Measurements from ENCODE around the gene SLC51B.
"Not testable (repeated sequence)": the region's sequence is repeated elsewhere in the genome, so short reads cannot be mapped to it uniquely, and the experiment has no call there.

The SLC51B gene

DNA sequence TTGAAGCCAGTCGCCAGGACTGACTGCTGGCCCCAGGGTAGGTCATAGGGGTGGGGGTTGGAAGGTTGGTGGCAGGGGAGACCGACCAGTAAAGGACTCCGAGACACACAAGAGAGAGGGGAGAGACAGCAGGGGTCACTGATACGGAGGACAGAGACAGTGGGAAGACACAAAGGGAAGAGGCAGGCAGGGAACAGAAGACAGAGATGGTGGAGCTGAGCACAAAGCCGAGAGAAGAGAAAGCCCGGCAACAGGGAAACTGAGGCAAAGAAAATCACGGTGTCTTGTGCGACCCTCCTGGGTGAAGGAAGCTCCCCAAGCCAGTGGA lies 22.1 kb downstream of the SLC51B start:
- no peak for DNase-seq

DNA sequence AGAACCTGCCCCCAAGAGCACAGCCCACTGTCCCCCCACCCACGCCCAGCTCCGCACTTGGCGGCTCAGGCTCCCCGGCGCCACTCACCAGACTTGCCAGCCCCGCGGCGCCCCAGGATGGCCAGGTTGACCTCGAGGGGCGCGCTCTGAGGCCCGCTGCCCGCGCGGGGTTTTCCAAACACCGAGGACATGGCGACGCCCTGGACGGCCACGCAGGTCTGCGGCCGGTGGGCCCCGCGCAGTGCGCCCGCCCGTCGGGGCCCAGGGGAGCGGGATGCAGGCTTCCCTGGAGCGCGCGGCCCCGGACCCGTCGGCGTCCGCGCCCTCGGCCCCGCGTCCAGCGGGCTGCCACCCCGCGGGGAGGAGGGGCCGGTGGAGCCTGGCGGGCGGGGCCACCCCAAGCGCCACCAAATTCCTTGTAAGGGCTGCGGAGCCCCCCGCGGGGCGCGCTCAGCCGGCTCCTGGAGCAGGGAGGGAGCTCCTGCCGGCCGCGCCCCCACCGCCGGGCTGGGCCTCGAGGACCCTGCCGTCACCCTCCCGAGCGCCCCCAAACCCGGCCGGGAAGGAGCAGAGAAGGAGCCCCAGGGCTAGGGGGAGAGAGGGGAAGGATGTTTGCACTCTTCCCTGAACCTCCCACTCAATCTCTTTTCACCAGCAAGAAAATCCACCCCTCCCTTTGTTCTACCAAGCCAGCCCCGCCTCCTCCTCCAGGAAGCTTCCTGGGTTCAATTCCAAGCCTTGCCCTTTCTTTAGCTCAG lies 22.6 kb downstream of the SLC51B start, which contains the start of gene RASL12:
TSS of gene RASL12 (minus strand) at position 347 of the 758 bp plus-strand sequence. CDS start at position 191, 156 bp downstream.
- no peak for DNase-seq

DNA sequence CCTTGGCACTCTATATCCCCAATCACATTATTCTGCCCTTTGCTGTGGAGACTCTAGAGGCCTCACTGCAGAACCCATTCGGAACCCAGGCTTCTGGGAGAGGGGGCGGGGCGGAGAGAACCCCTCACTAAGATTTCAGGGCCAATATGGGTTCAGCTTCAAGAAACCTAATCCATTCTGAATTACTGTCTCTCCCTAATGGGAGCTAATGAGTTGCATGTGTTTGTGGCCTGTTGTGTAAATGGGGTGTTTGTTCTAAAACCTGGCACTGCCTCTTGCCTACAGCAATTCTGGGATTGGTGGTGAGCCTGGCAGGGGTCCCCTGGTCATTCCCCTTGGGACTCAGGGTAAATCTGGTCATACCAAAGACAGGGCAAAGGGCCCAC lies 23.2 kb downstream of the SLC51B start:
- no peak for DNase-seq

DNA sequence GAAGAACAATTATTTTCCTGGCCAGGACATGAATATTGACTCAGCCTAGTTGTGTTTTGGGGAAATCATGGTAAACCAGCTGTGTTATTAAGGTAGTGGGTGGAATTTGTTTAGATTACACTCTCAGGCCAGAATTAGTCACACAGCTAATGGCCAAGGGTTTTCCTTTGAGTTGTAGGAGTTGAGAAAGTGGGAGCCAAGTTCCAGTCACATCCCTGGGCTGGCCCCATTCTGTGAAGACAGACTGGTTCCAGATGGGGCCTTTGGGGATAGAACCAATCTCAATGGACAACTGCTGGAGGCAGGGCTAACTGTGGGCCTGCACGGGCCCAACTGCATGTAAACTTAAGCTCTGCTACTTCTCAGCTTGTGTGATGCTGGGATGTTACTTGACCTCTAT lies 24.0 kb downstream of the SLC51B start:
- DNase-seq, result no peak

DNA sequence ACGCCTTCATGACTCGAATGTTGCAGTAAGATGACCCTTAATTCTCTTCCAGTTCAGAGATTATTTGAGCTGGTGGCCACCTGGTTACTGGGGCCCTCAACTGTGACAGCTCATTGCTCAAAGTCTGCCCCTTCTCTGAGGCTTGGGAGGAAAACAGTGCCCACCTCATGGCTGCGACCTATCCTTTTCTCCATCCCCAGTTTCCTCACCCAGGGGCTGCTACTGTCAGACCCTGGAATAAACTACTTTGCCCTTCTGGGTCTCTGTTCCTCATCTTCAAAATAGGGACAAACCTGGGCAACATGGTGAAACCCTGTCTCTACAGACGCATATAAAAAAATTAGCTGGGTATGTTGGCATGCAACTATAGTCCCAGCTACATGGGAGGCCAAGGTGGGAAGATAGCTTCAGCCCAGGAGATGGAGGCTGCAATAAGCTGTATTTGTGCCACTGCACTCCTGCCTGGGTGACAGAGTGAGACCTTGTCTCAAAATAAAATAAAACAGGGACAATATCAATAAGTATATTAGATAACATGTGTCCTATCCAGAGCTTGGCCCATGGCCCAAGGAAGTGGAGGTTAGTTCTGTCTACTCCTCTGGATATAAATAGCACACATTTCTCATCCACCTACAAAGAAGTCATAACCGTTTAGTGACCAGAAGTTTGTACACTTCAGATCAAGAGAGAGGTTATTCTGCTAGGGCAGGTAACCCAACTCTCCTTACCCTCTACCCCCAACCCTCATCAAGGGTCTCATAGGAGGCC lies 24.8 kb downstream of the SLC51B start:
- no peak for DNase-seq

DNA sequence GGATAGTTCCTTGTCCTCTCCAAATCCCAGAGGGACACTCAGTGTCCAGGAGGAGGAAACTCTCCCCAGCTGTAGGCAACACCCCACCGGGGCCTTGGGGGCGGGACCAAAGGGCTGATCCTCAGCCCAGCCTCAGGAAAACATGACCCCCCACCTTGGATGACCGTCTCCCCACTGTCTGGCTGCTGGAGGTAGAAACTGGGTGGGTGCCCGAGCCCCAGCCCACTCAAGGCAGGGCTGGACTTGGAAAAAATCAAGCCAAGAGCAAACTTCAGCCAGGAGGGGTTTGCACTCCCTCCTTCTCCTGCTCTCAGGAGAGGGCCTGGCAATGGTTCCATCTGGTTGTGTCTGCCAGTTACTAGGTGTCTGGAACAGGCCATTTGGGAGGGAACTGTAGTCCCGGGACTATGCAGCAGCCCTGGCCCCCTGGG lies 26.2 kb downstream of the SLC51B start:
- DNase-seq, result no peak

DNA sequence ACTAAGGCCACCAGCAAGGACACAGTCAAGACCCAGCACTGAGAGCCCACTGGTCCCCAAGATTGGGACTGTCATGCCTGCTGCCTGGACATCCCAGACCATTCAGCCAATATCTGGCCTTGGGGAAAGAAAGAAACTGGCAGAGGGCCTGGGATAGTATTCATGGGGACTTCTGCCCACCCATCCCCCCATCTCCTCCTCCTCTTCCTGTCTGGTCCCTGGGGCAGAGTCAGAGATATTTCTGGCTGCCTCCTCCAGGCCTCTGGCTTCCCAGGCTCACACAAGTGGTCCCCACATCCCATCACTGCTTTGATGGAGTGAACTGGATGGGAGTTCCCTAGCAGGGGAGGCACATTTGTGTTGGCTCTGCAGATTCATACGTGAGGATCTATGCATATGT lies 26.8 kb downstream of the SLC51B start:
- no peak for DNase-seq

DNA sequence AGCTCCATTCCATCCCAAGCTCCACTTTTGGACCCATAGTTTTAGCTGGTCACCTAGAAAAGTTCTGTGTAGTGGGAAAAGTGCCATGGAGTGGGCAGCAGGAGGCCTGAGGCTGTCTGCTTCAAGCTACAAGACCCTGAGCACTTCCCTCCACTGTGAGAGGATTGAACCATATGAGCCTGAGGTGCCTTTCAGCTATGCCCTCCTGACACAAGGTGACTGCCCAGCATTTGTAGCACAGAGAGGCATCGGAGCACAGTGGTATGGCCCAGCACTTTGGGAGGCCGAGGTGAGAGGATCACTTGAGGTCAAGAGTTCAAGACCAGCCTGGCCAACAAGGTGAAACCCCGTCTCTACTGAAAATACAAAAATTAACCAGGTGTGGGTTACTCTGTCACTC lies 27.4 kb downstream of the SLC51B start:
- DNase-seq, result no peak

DNA sequence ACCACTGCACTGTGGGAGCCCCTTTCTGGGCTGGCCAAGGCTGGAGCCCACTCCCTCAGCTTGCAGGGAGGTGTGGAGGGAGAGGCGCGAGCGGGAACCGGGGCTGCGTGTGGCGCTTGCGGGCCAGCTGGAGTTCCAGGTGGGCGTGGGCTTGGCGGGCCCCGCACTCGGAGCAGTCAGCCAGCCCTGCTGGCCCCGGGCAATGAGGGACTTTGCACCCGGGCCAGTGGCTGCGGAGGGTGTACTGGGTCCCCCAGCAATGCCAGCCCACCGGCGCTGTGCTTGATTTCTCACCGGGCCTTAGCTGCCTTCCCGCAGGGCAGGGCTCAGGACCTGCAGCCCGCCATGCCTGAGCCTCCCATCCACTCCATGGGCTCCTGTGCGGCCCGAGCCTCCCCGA lies 29.8 kb downstream of the SLC51B start:
- not testable (repeated sequence) for DNase-seq

DNA sequence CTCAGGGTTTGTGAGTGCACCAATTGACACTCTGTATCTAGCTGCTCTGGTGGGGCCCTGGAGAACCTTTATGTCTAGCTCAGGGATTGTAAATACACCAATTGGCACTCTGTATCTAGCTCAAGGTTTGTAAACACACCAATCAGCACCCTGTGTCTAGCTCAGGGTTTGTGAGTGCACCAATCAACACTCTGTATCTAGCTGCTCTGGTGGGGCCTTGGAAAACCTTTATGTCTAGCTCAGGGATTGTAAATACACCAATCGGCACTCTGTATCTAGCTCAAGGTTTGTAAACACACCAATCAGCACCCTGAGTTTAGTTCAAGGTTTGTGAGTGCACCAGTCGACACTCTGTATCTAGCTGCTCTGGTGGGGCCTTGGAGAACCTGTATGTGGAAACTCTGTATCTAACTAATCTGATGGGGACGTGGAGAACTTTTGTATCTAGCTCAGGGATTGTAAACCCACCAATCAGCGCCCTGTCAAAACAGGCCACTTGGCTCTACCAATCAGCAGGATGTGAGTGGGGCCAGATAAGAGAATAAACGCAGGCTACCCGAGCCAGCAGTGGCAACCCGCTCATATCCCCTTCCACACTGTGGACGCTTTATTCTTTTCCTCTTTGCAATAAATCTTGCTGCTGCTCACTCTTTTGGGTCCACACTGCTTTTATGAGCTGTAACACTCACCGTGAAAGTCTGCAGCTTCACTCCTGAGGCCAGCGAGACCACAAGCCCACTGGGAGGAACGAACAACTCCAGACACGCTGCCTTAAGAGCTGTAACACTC lies 30.6 kb downstream of the SLC51B start:
- DNase-seq, result not testable (repeated sequence)

DNA sequence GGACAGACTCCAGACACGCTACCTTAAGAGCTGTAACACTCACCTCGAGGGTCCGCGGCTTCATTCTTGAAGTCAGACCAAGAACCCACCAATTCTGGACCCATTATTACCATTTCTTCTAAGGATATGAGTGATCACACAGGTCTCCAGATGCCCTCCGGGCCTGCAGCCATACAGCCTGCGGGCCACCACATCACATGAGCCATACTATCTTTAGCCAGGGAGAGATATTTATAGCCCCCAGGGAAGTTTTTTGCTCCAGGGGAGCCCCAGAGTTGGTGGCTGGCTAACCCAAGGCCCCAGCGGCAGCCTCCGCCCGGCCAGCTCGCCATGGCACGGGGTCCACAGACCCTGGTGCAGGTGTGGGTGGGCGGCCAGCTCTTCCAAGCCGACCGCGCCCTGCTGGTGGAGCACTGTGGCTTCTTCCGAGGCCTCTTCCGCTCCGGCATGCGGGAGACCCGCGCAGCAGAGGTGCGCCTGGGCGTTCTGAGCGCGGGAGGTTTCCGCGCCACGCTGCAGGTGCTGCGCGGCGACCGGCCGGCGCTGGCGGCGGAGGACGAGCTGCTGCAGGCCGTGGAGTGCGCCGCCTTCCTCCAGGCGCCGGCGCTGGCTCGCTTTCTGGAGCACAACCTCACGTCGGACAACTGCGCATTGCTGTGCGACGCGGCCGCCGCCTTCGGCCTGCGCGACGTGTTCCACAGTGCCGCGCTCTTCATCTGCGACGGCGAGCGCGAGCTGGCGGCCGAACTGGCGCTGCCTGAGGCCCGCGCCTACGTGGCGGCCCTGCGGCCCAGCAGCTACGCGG lies 31.5 kb downstream of the SLC51B start, which contains the start of gene KBTBD13:
TSS of gene KBTBD13 (plus strand) at position 261 of the 805 bp plus-strand sequence. CDS start at position 331, 70 bp downstream.
- DNase-seq, result no peak

DNA sequence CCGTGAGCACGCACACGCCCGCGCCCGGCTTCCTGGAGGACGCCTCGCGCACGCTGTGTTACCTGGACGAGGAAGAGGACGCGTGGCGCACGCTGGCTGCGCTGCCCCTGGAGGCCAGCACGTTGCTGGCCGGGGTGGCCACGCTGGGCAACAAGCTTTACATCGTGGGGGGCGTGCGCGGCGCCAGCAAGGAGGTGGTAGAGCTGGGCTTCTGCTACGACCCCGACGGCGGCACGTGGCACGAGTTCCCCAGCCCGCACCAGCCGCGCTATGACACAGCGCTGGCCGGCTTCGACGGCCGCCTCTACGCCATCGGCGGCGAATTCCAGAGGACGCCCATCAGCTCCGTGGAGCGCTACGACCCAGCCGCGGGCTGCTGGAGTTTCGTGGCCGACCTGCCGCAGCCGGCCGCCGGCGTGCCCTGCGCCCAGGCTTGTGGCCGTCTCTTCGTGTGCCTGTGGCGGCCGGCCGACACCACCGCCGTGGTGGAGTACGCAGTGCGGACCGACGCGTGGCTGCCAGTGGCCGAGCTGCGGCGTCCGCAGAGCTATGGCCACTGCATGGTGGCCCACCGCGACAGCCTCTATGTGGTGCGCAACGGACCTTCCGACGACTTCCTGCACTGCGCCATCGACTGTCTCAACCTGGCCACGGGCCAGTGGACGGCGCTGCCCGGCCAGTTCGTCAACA lies 32.2 kb downstream of the SLC51B start:
- DNase-seq, result no peak

DNA sequence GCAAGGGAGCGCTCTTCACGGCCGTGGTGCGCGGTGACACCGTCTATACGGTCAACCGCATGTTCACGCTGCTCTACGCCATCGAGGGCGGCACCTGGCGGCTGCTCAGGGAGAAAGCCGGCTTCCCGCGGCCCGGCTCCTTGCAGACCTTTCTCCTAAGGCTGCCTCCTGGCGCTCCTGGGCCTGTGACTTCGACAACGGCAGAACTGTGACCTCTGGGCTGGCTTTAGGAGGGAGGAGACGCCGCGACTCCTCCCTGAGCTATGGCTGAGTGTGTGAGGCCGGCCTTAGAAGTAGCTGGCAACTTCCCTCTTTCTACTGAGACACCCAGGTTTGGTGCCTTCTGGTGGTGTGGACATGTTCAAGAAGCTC lies 32.8 kb downstream of the SLC51B start:
- DNase-seq, result no peak

DNA sequence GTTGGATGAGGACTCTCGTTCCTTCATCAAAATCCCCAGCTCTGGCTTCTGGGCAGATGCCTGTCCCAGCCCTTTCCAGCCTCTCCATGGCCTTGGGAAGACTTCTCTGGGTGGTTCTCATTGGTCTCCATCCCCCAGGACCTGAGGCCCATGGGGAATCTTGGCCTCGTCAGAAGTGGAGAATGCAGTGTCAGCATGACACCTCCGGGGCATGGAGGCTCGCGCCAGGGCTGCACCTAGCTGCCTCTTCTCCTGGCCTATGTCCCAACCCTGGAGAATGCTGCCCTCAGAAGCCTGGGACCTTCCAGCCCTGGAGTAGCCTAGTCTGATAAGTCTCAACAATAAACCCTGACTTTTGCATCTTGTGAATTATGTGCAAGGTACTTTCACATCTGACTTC lies 34.4 kb downstream of the SLC51B start:
- no peak for DNase-seq

DNA sequence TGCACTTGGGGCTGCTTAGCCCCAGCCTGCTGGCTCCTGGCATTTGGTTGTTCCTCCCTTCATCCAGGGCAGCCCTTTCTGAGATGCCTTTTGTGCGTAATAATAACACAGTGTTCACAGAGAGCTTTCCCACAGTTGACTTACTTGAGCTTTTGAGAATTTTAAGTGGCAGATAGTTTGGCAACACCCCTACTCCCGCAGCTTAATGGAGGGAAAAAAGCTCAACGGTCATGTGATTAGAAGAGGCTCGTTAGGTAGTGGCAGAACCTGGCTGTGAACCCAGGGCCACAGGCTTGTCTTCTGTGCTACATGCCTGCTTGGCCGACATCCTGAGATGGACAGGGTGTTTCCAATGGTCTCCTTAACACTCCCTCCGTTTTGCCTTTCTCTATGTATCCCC lies 36.1 kb downstream of the SLC51B start:
- DNase-seq, result no peak

DNA sequence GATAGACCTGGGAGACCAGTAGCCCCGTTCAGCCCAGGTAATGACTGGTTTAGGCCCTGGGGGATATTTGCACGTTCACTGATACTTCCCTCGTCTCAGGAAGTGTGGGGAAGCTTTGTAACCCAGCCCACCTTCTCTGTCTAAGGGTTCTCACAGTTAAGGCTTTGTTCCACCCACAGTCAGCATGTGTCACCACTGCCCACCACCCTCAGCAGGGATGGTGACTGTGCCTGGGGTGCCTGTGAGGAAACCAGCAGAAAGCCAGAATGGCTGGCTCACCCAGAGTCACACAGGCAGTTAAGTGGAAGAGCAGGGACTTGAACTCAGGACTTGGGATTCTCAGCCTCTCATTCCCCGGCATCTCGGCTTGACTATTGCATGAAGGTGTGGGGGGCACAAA lies 36.6 kb downstream of the SLC51B start:
- DNase-seq, result no peak

DNA sequence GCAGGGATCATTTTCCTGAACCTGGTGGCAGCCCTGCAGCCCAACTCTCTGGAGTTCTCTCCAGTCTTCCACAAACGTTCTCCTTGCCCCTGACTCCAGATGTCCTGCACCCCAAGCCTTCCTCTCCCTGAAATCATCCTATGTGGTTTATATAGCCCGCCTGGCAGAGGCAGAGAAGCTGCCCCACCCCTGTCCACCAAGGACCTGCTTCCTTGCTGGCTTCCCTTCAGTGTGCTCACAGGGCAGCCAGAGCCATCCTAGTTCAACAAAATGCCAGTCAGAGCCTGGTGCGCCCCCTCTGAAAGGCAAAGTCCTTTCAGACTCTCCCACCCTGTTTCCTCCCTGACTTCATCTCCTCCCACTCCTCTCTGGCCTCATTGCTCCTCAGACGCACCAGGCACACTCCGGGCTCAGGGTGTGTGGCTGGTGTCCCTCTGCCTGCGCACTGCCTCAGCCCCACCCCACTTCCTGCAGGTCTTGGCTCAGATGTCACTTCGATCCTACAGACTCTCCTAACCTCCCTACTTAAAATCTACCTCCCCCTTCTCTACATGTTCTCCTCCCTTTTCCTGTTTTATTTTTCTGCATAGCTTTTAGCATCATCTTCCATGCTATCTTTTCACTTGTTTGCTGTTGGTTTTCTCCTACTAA lies 37.2 kb downstream of the SLC51B start:
- DNase-seq, result no peak

DNA sequence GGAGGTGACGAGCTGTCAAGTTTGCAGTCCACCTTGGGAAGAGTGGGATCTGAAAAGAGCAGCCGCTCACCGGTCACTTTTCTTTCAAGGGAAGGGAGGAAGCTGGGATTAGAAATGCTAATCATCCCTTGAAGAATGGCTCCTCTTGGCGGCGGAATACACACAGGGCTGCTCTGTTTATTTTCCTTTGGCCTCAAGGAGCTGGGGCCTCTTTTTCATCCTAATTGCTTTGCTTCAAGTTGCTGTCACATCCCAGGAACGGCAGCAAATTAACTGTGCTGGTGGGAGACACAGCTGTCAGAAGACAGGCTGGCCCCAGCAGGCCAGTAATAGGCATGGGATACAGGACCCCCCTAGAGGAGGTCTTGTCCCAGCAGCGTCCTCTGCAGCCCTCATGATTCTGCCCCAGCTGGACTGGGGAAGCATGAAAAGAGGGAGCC lies 38.1 kb downstream of the SLC51B start:
- DNase-seq, result no peak

DNA sequence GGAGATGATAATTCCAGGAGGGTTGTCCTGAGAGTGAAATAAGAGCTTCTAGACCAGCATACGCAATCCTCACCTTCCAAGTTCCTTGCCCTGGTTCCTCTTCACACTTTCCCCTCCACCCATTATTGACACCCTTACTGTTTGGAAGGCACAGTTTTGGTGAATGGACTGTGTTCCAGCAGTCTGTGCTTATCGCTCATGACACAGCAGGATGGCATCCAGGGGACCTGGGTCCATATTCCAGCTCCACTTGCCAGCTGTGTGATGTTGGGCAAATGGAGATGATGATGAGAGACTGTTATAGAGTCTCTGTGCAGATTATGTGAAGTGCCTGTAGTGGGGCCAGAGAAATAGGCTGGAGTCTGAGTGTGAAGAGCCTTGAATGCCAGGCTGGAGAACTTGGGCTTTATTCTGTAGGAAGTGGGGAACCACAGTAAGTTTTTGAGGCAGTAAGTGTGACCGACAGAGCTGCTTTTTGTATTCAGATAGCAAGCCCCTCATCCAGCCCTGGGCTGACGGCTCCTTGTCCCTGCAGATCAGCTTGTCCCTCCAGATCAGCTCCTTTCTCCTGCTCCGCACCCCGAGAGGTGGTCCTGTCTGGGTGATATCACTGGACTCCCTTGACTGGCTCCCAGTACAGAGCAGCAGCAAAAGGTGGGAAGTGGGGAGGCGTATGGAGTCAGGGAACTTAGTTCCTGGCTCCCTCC lies 39.5 kb downstream of the SLC51B start:
- no peak for DNase-seq

DNA sequence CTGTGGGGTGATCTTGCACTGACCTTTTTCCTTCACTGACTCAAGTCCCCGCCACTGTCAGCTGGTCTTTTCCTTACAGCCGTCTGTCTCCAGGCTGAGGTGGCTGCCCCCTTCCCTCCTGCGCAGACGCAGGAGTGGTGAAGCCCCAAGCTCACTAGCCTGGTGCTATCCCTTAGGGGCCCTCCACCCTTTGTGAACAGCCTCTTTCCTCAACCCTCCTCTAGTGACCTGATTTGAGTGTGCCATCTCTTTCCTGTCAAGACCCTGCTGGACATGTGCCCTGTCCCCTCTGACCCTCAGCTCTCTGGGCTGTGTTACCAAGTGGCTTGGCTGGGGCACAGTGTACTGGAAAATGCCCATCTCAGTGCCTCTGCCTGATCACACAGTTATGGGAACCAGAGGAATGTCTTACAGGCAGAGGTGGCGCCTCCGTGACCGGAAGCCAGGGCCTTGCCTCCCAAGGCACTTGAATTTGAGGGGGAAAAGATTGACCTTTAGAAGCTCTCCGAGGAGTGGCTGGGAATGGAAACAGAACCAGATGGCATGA lies 40.1 kb downstream of the SLC51B start:
- DNase-seq, result no peak
